ENCODE data around the gene ZMYND8. TPM values are rescaled to one million over a fixed set of nuclear protein-coding genes. Genes with fewer than 3 reads are reported as not detected.

ZMYND8 gene
- total and polyA plus RNA-seq, 2 experiments from 2014 or later: 10.2 to 12.4 TPM

DNA sequence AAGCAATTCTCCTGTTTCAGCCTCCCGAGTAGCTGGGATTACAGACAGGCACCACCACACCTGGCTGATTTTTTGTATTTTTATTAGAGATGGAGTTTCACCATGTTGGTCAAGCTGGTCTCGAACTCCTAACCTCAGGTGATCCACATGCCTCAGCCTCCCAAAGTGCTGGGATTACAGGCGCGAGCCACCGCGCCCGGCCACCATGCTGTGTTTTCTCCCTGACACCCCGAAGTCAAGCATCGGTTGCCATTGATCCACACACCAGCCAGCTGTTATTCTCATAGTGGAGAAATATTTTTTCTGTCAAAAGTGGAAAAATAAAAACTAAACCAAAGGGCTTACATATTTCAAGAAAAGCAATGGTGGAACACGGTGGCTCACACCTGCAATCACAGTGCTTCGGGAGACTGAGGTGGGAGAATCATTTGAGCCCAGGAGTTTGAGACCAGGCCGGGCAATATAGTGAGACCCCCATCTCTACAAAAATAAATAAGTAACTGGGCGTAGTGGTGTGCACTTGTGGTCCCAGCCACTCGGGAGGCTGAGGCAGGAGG is 157.4 kb downstream of the ZMYND8 start:
- Histone ChIP-seq H3K79me2 (ENCODE audit: insufficient read depth) (no peaks in the 10 kb centered on the region), H3K9ac (no peak overlapping the region), H4K20me1 (ENCODE audit: insufficient read depth) (no peaks in the 10 kb centered on the region), H3K4me1 (ENCODE audit: insufficient read depth) (no peaks in the 10 kb centered on the region), H3K9me2 (ENCODE audit: insufficient read depth) (no peaks in the 10 kb centered on the region), H3K27me3 (replicated peaks; ENCODE audit: insufficient read depth) (no peaks in the 10 kb centered on the region), H3F3A (ENCODE audit: insufficient read depth) (no peaks in the 10 kb centered on the region), H3K36me3 (ENCODE audit: low read depth) (no peaks in the 10 kb centered on the region), H3K4me3 (no peak overlapping the region), H3K4me2 (ENCODE audit: unreplicated experiment) (no peak overlapping the region), H3K27ac (no peak overlapping the region), H2AFZ (no peak overlapping the region), H3K9me3 (ENCODE audit: low read depth) (no peaks in the 10 kb centered on the region)
- no peak for DNase-seq
- 93 to 95% methylated on average over 14 of the region's 14 CpGs for WGBS, 2 experiments (ENCODE audit: low coverage in 1 of 2, low lambda C conversion rate in 2 of 2, missing lambda C conversion rate in 2 of 2)
- no peak for TF ChIP-seq EZH2 (IDR thresholded peaks at IDR 0.05; ENCODE audit: insufficient read depth, poor library complexity, severe bottlenecking)
- TF ChIP-seq EZH2phosphoT487 (IDR thresholded peaks at IDR 0.05; ENCODE audit: insufficient read depth, low read depth): no peak
- in situ Hi-C loops (cut with MboI): loop anchor here (10.0 kb wide), 1 partner anchor 436 kb away; no protein-coding TSS in a partner anchor

DNA sequence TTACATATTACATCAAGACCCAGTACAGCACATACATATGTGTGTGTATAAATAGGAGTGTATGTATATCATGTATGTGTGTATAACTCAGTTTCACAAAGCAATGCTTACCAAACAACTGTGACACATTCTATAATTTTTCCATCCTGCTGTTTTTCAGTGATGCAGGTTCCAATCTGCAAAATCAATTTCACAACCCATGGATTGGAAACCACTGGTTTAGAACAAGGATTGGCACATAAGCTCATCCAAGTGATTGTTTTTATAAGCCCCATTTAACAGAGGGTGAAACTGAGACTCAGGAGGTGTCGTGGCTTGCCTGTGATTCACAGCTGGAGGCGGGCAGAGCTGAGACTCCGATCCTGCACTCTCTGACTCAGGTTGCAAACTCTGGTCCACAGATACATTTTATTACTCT is 158.2 kb downstream of the ZMYND8 start:
- in situ Hi-C loops (cut with MboI): loop anchor here (10.0 kb wide), 1 partner anchor 437 kb away; no protein-coding TSS in a partner anchor
- no peak overlapping the region for H3K4me3 ChIP-seq
- H2AFZ ChIP-seq: no peak overlapping the region
- TF ChIP-seq EZH2 (IDR thresholded peaks at IDR 0.05; ENCODE audit: insufficient read depth, poor library complexity, severe bottlenecking): no peak
- TF ChIP-seq EZH2phosphoT487 (IDR thresholded peaks at IDR 0.05; ENCODE audit: insufficient read depth, low read depth): no peak
- H3K9ac ChIP-seq: no peak overlapping the region
- H3K27me3 ChIP-seq (replicated peaks; ENCODE audit: insufficient read depth): no peaks in the 10 kb centered on the region
- no peaks in the 10 kb centered on the region for H3K36me3 ChIP-seq (ENCODE audit: low read depth)
- H3K9me2 ChIP-seq (ENCODE audit: insufficient read depth): no peaks in the 10 kb centered on the region
- no peaks in the 10 kb centered on the region for H3F3A ChIP-seq (ENCODE audit: insufficient read depth)
- peak; percentile 43 for DNase-seq
- no peaks in the 10 kb centered on the region for H3K9me3 ChIP-seq (ENCODE audit: low read depth)
- no peaks in the 10 kb centered on the region for H4K20me1 ChIP-seq (ENCODE audit: insufficient read depth)
- H3K79me2 ChIP-seq (ENCODE audit: insufficient read depth): no peaks in the 10 kb centered on the region
- no peak overlapping the region for H3K27ac ChIP-seq
- no peak overlapping the region for H3K4me2 ChIP-seq (ENCODE audit: unreplicated experiment)
- 54% methylated on average over 3 of the region's 3 CpGs for WGBS, 2 experiments (ENCODE audit: low coverage in 1 of 2, low lambda C conversion rate in 2 of 2, missing lambda C conversion rate in 2 of 2)
- H3K4me1 ChIP-seq (ENCODE audit: insufficient read depth): no peaks in the 10 kb centered on the region

DNA sequence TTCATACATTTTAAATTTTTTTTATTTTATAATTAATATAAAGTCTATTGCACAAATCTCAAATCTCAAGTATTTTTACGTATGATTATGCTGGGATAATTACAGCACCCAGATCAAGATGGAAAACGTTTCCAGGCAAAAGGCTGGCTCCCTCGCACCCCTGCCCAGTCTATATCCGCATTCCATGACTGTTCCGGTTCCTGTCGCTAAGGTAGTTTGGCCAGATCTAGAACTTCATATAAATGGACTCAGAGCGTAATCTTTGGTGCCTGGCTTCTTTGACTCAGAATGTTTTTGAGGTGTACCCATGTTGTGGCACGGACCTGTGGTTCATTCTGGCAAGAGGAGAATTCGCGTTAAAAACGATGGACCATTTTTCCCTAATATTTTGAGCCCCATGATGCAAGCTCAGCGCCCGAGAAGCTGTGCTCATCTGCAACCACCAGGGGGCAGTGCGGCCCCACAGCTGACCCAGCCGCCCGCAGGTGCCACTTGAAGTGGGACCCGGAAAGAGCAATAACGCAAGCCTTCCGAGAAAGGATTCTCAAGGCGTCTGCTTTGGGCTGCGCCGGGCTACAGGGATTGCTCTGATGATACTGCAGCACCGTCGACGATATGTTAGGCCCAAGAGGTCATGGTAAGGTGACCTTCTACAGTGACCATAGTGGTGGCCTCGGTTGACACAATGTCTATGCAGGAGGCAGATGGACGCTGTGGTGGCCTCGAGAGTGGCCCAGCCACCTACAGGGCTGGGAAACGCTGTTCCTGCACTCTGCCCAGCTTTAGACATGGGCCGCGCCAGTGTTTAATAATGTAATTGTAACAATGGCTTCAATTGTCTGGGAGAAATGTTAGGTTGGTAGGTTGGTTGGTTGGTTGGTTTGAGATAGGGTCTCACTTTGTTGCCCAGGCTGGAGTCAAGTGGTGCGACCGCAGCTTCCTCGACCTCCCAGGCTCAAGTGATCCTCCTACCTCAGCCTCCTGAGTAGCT is 160.1 kb downstream of the ZMYND8 start:
- Histone ChIP-seq H2AFZ (peak overlapping the region; percentile 76; the same call in 1 of the 2 replicates), H3F3A (ENCODE audit: insufficient read depth) (no peaks in the 10 kb centered on the region), H3K79me2 (ENCODE audit: insufficient read depth) (no peaks in the 10 kb centered on the region), H3K4me1 (ENCODE audit: insufficient read depth) (no peaks in the 10 kb centered on the region), H3K27me3 (replicated peaks; ENCODE audit: insufficient read depth) (no peaks in the 10 kb centered on the region), H3K9me2 (ENCODE audit: insufficient read depth) (no peaks in the 10 kb centered on the region), H3K9ac (no peak overlapping the region), H3K9me3 (ENCODE audit: low read depth) (no peaks in the 10 kb centered on the region), H3K27ac (no peak overlapping the region), H4K20me1 (ENCODE audit: insufficient read depth) (no peaks in the 10 kb centered on the region), H3K36me3 (ENCODE audit: low read depth) (no peaks in the 10 kb centered on the region), H3K4me2 (ENCODE audit: unreplicated experiment) (peak overlapping the region; percentile 53), H3K4me3 (peak overlapping the region; percentile 33; the same call in 1 of the 2 replicates)
- 31 to 32% methylated on average over 34 of the region's 34 CpGs for WGBS, 2 experiments (ENCODE audit: low coverage in 1 of 2, low lambda C conversion rate in 2 of 2, missing lambda C conversion rate in 2 of 2)
- peak; percentile 81 for DNase-seq
- in situ Hi-C loops (cut with MboI): loop anchor here (10.0 kb wide), 1 partner anchor 438 kb away; no protein-coding TSS in a partner anchor
- TF ChIP-seq EZH2phosphoT487 (IDR thresholded peaks at IDR 0.05; ENCODE audit: insufficient read depth, low read depth) (no peak), EZH2 (IDR thresholded peaks at IDR 0.05; ENCODE audit: insufficient read depth, poor library complexity, severe bottlenecking) (no peak)

DNA sequence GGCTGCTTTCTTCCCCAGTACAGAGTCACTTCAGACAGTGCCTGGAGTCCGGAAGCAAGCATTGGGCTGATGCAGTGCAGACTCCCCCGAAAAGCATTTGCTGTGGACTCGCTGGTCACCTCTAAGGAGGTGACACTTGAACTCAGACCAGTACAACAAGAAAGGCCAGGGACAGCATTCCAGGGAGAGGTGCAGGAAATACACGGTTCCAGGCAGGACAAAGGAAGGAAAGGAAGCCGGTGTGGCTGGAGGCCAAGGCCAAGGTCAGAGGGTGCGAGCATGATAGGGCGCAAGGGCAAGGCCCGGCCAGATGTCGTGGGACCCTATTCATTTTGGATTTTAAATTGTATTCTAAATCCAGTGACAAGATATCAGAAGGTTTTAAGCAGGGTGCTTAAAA is 160.9 kb downstream of the ZMYND8 start:
- in situ Hi-C loops (cut with MboI): loop anchor here (10.0 kb wide), 1 partner anchor 439 kb away; no protein-coding TSS in a partner anchor
- no peaks in the 10 kb centered on the region for H3K9me2 ChIP-seq (ENCODE audit: insufficient read depth)
- no peak overlapping the region for H3K4me3 ChIP-seq
- H4K20me1 ChIP-seq (ENCODE audit: insufficient read depth): no peaks in the 10 kb centered on the region
- no peaks in the 10 kb centered on the region for H3K9me3 ChIP-seq (ENCODE audit: low read depth)
- H3K27me3 ChIP-seq (replicated peaks; ENCODE audit: insufficient read depth): no peaks in the 10 kb centered on the region
- 79 to 83% methylated on average over 9 of the region's 9 CpGs for WGBS, 2 experiments (ENCODE audit: low coverage in 1 of 2, low lambda C conversion rate in 2 of 2, missing lambda C conversion rate in 2 of 2)
- no peaks in the 10 kb centered on the region for H3F3A ChIP-seq (ENCODE audit: insufficient read depth)
- H2AFZ ChIP-seq: no peak overlapping the region
- no peaks in the 10 kb centered on the region for H3K79me2 ChIP-seq (ENCODE audit: insufficient read depth)
- H3K4me2 ChIP-seq (ENCODE audit: unreplicated experiment): no peak overlapping the region
- no peak overlapping the region for H3K9ac ChIP-seq
- H3K27ac ChIP-seq: no peak overlapping the region
- TF ChIP-seq EZH2 (IDR thresholded peaks at IDR 0.05; ENCODE audit: insufficient read depth, poor library complexity, severe bottlenecking): no peak
- TF ChIP-seq EZH2phosphoT487 (IDR thresholded peaks at IDR 0.05; ENCODE audit: insufficient read depth, low read depth): no peak
- DNase-seq: no peak
- H3K36me3 ChIP-seq (ENCODE audit: low read depth): no peaks in the 10 kb centered on the region
- no peaks in the 10 kb centered on the region for H3K4me1 ChIP-seq (ENCODE audit: insufficient read depth)

All from GM23248 (cell line).